SU-DHL-6 (cell line): Measurements from ENCODE around the gene RAD1.

Experiments
- EZH2phosphoT487 ChIP-seq: fragments of 200-600 bp; sonication (generic), shearing (Covaris generic); conservative IDR thresholded peaks from 2 replicates; pipeline ENCODE4 v1.6.1; 2018; ENCODE audit warnings: mild to moderate bottlenecking, antibody characterized with exemption, low read length, moderate library complexity, mixed read lengths
- TF ChIP-seq, protein P1 (sequence below): fragments of 200-600 bp; sonication (generic); IDR thresholded peaks from one replicate; pipeline ENCODE4 v1.5.1; 2017; ENCODE audit warnings: antibody characterized with exemption, mild to moderate bottlenecking, low read length, moderate library complexity; ENCODE audit not compliant: insufficient read depth, poor library complexity, severe bottlenecking

DNA sequence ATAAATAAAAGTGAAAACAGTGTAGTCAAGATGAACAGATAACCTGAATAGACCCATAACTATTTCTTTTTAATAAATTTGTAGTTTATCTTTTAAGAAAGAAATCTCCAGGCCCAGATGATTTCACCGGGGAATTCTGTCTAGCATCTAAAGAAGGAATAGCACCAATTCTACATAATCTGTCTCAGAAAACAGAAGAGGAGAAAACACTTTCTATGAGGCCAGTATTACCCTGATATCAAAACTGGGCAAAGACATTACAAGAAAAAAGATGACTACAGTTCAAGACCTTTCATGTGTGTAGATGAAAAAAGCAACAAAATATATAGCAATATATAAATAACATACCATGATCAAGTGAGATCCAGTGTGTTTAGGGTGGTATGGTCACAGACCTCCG is 44.9 kb downstream of the RAD1 start:
- TF ChIP-seq, protein P1, sequence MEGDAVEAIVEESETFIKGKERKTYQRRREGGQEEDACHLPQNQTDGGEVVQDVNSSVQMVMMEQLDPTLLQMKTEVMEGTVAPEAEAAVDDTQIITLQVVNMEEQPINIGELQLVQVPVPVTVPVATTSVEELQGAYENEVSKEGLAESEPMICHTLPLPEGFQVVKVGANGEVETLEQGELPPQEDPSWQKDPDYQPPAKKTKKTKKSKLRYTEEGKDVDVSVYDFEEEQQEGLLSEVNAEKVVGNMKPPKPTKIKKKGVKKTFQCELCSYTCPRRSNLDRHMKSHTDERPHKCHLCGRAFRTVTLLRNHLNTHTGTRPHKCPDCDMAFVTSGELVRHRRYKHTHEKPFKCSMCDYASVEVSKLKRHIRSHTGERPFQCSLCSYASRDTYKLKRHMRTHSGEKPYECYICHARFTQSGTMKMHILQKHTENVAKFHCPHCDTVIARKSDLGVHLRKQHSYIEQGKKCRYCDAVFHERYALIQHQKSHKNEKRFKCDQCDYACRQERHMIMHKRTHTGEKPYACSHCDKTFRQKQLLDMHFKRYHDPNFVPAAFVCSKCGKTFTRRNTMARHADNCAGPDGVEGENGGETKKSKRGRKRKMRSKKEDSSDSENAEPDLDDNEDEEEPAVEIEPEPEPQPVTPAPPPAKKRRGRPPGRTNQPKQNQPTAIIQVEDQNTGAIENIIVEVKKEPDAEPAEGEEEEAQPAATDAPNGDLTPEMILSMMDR, result no peak
- TF ChIP-seq EZH2phosphoT487, result no peak
